ENCODE data around the gene TRAPPC3.

DNA sequence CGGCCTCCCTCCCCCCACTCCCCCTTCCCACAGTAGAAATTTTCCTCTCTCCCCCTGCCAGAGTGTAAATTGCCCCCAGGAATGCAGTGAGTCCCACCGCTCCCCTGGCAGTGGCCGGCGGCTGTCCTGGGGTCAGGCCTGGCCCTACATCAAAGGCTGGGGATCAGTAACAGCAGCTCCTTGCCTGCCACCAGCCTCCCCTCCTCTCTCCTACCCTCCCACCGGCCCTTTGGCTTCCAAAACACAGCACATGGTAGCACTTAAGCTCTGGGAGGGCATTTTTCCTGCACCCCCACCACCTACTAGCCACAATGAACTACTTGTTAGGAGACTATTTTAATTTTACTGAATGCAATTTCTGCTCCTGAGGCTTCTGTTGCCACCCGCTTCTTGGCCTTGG lies 15.3 kb downstream of the TRAPPC3 start:
- no peak for TF ChIP-seq POLR2AphosphoS5 (IDR thresholded peaks at IDR 0.05)
- TF ChIP-seq, protein P1, sequence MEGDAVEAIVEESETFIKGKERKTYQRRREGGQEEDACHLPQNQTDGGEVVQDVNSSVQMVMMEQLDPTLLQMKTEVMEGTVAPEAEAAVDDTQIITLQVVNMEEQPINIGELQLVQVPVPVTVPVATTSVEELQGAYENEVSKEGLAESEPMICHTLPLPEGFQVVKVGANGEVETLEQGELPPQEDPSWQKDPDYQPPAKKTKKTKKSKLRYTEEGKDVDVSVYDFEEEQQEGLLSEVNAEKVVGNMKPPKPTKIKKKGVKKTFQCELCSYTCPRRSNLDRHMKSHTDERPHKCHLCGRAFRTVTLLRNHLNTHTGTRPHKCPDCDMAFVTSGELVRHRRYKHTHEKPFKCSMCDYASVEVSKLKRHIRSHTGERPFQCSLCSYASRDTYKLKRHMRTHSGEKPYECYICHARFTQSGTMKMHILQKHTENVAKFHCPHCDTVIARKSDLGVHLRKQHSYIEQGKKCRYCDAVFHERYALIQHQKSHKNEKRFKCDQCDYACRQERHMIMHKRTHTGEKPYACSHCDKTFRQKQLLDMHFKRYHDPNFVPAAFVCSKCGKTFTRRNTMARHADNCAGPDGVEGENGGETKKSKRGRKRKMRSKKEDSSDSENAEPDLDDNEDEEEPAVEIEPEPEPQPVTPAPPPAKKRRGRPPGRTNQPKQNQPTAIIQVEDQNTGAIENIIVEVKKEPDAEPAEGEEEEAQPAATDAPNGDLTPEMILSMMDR (IDR thresholded peaks at IDR 0.05) = no peak
